HCT116 (cell line): ENCODE results near the gene CPED1.

ENCODE experiments used
- ATF3 ChIP-seq: IDR thresholded peaks from 2 replicates; pipeline ENCODE4 v1.6.1; 2012
- CEBPB ChIP-seq: IDR thresholded peaks from 2 replicates; pipeline ENCODE4 v1.6.1; 2012; ENCODE audit warnings: low read depth
- EZH2 ChIP-seq: fragments of 200-600 bp; sonication (generic); IDR thresholded peaks from 2 replicates; pipeline ENCODE4 v1.6.1; 2017; ENCODE audit warnings: antibody characterized with exemption, mixed run types
- FOSL1 ChIP-seq: IDR thresholded peaks from 2 replicates; pipeline ENCODE4 v1.6.1; 2012; ENCODE audit warnings: low read depth
- POLR2A ChIP-seq: IDR thresholded peaks from 2 replicates; pipeline ENCODE4 v1.7.0; 2011; ENCODE audit warnings: borderline replicate concordance; ENCODE audit not compliant: insufficient read depth, insufficient read length; ENCODE audit errors: extremely low read depth
- POLR2AphosphoS5 ChIP-seq: IDR thresholded peaks from 2 replicates; pipeline ENCODE4 v1.6.1; 2011; ENCODE audit warnings: mild to moderate bottlenecking, low read depth, low read length, moderate library complexity
- RAD21 ChIP-seq: IDR thresholded peaks from 2 replicates; pipeline ENCODE4 v1.6.1; 2012; ENCODE audit warnings: low read depth, mild to moderate bottlenecking
- SIN3A ChIP-seq: IDR thresholded peaks from 2 replicates; pipeline ENCODE4 v1.6.1; 2012; ENCODE audit warnings: low read depth
- SP1 ChIP-seq: IDR thresholded peaks from 2 replicates; pipeline ENCODE4 v1.6.1; 2012; ENCODE audit warnings: low read depth
- SRF ChIP-seq: IDR thresholded peaks from 2 replicates; pipeline ENCODE4 v1.6.1; 2012; ENCODE audit warnings: low read depth
- ZNF274 ChIP-seq: fragments of 200-500 bp; sonication (Bioruptor generic); IDR thresholded peaks from 2 replicates; pipeline ENCODE4 v1.6.1; 2014; ENCODE audit warnings: mild to moderate bottlenecking, low read depth, low read length, inconsistent platforms
- TF ChIP-seq, protein P1 (sequence below), 3 experiments: fragments of 200-600 bp in 1 of 3; sonication (generic) in 1 of 3; IDR thresholded peaks in 2 of 3; conservative IDR thresholded peaks in 1 of 3; 2 replicates each; pipeline ENCODE4 v1.5.1; 2012 to 2017; ENCODE audit warnings: low read depth in 2 of 3, low read length in 2 of 3, antibody characterized with exemption in 1 of 3, borderline replicate concordance in 1 of 3, control low read depth in 1 of 3, mild to moderate bottlenecking in 1 of 3, mixed read lengths in 1 of 3, mixed run types in 1 of 3, moderate library complexity in 1 of 3; ENCODE audit not compliant: insufficient read depth in 1 of 3
- TF ChIP-seq, protein P2 (sequence below): IDR thresholded peaks from 2 replicates; pipeline ENCODE4 v1.6.1; 2012

GRCh38 chr7:120996333-120996987, 7.9 kb downstream of the CPED1 start:
- TF ChIP-seq, protein P1, sequence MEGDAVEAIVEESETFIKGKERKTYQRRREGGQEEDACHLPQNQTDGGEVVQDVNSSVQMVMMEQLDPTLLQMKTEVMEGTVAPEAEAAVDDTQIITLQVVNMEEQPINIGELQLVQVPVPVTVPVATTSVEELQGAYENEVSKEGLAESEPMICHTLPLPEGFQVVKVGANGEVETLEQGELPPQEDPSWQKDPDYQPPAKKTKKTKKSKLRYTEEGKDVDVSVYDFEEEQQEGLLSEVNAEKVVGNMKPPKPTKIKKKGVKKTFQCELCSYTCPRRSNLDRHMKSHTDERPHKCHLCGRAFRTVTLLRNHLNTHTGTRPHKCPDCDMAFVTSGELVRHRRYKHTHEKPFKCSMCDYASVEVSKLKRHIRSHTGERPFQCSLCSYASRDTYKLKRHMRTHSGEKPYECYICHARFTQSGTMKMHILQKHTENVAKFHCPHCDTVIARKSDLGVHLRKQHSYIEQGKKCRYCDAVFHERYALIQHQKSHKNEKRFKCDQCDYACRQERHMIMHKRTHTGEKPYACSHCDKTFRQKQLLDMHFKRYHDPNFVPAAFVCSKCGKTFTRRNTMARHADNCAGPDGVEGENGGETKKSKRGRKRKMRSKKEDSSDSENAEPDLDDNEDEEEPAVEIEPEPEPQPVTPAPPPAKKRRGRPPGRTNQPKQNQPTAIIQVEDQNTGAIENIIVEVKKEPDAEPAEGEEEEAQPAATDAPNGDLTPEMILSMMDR (IDR thresholded peaks at IDR 0.05 in 2 of 3, conservative IDR thresholded peaks at IDR 0.05 in 1 of 3; ENCODE audit: borderline replicate concordance in 1 of 3, insufficient read depth in 1 of 3, low read depth in 2 of 3, low read length in 2 of 3), result no peak
- no peak for TF ChIP-seq EZH2
- no peak for TF ChIP-seq CEBPB
- no peak for TF ChIP-seq SRF
- TF ChIP-seq ZNF274, result no peak
- TF ChIP-seq SP1, result no peak
- no peak for TF ChIP-seq POLR2AphosphoS5
- TF ChIP-seq RAD21, result no peak
- TF ChIP-seq, protein P2, sequence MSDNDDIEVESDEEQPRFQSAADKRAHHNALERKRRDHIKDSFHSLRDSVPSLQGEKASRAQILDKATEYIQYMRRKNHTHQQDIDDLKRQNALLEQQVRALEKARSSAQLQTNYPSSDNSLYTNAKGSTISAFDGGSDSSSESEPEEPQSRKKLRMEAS, result no peak
- no peak for TF ChIP-seq POLR2A
- no peak for TF ChIP-seq ATF3
- no peak for TF ChIP-seq FOSL1
- TF ChIP-seq SIN3A, result no peak
